A549 (cell line): ENCODE data around the gene RPTOR.

Experiments
- CEBPB ChIP-seq, 2 experiments: fragments of >200 bp in 1 of 2; sonication (Bioruptor Twin) in 1 of 2; formaldehyde crosslinking in 1 of 2; IDR thresholded peaks; 2 replicates each; pipeline ENCODE4 v1.6.1; 2012 to 2016
- ELK1 ChIP-seq: fragments of 150-350 bp; IDR thresholded peaks from 2 replicates; pipeline ENCODE4 v1.6.1; 2014; ENCODE audit warnings: low read depth, mild to moderate bottlenecking, low read length
- EP300 ChIP-seq, 2 experiments: fragments of >200 bp; sonication (Bioruptor Twin); formaldehyde crosslinking; IDR thresholded peaks; 2 replicates in 1 of 2; 3 replicates in 1 of 2; pipeline ENCODE4 v1.6.1; 2016 to 2017
- JUNB ChIP-seq: fragments of >200 bp; sonication (Bioruptor Twin); formaldehyde crosslinking; IDR thresholded peaks from 2 replicates; pipeline ENCODE4 v1.6.1; 2016
- POLR2A ChIP-seq: IDR thresholded peaks from 2 replicates; pipeline ENCODE4 v1.6.1; 2012; ENCODE audit warnings: mild to moderate bottlenecking, low read length
- SMC3 ChIP-seq: fragments of >200 bp; sonication (Bioruptor Twin); formaldehyde crosslinking; IDR thresholded peaks from 3 replicates; pipeline ENCODE4 v1.6.1; 2018; ENCODE audit warnings: inconsistent platforms

- TF ChIP-seq SMC3 (no peak), CEBPB (IDR thresholded peaks at IDR 0.05) (no peak), POLR2A (no peak), EP300 (IDR thresholded peaks at IDR 0.05) (no peak), JUNB (no peak), ELK1 (no peak)
Observed at GRCh38 chr17:80712606-80713005, 168.0 kb downstream of the RPTOR start.
